Caco-2 (cell line): ENCODE results near the gene ATP8A1. TPM values are rescaled to one million over a fixed set of nuclear protein-coding genes. Genes with fewer than 3 reads are reported as not detected.
A peak's percentile ranks its signal among the peaks of the same experiment; 100 is the strongest.

ENCODE experiments used
- BruUV-seq: library from RNA; stranded (reverse); fragments of 400-500 nt; replicated peaks from 2 replicates; lab custom pipeline; 2021; lab: Mats Ljungman, UMichigan
- CTCF ChIA-PET: fragments of 300-600 bp; sonication (Branson Sonifier 250); formaldehyde crosslinking; loops from one replicate; lab custom pipeline; 2022; ENCODE audit warnings: antibody characterized with exemption; lab: Charles Lee
- POLR2A ChIA-PET: fragments of 300-600 bp; sonication (Branson Sonifier 250); formaldehyde crosslinking; loops from one replicate; lab custom pipeline; 2022; ENCODE audit warnings: antibody characterized with exemption; lab: Charles Lee
- DNase-seq, 2 experiments: peaks; one replicate each; pipeline versions ENCODE4 v3.0.0 to v3.0.0-alpha.2; 2020 to 2022
- H3K27me3 ChIP-seq: replicated peaks from 2 replicates; pipeline ENCODE4 v1.6.0; 2011; ENCODE audit warnings: low read length; ENCODE audit not compliant: control insufficient read depth, insufficient read depth
- H3K36me3 ChIP-seq: 2 replicates; pipeline ENCODE4 v1.5.1; 2011; ENCODE audit warnings: low read length; ENCODE audit not compliant: control insufficient read depth, insufficient read depth
- H3K4me1 ChIP-seq: fragments of 250-450 bp; sonication (Bioruptor Pico); 2 replicates; pipeline ENCODE4 v1.5.1; 2020; ENCODE audit warnings: mild to moderate bottlenecking
- H3K4me3 ChIP-seq: 2 replicates; pipeline ENCODE4 v1.5.1; 2011; ENCODE audit warnings: low read depth, mild to moderate bottlenecking, control low read depth, low read length
- H3K9me3 ChIP-seq: fragments of 250-450 bp; sonication (Bioruptor Pico); 2 replicates; pipeline ENCODE4 v1.5.1; 2020; ENCODE audit warnings: mild to moderate bottlenecking, moderate library complexity
- H3K27ac Mint-ChIP-seq: one replicate; pipeline ENCODE4 v1.8.0; 2022; ENCODE audit warnings: mixed read lengths; ENCODE audit not compliant: unreplicated experiment
- H3K27me3 Mint-ChIP-seq: one replicate; pipeline ENCODE4 v1.8.0; 2022; ENCODE audit warnings: mixed read lengths; ENCODE audit not compliant: insufficient read depth, unreplicated experiment
- H3K36me3 Mint-ChIP-seq: one replicate; pipeline ENCODE4 v1.8.0; 2022; ENCODE audit warnings: mild to moderate bottlenecking, mixed read lengths; ENCODE audit not compliant: insufficient read depth, unreplicated experiment
- H3K4me1 Mint-ChIP-seq: one replicate; pipeline ENCODE4 v1.8.0; 2022; ENCODE audit warnings: low read depth, mixed read lengths; ENCODE audit not compliant: unreplicated experiment
- H3K4me3 Mint-ChIP-seq: one replicate; pipeline ENCODE4 v1.8.0; 2022; ENCODE audit warnings: mild to moderate bottlenecking, moderate library complexity, mixed read lengths; ENCODE audit not compliant: unreplicated experiment
- H3K9me3 Mint-ChIP-seq: one replicate; pipeline ENCODE4 v1.8.0; 2022; ENCODE audit warnings: mixed read lengths; ENCODE audit not compliant: unreplicated experiment
- intact Hi-C: fragments of 100-400 bp; cut with micrococcal nuclease; formaldehyde crosslinking; loops from one replicate; pipeline ENCODE4 v1.10.0; 2022; ENCODE audit not compliant: unreplicated experiment
- total RNA-seq: library from RNA; stranded (reverse); gene quantifications from 2 replicates; pipeline ENCODE4 v1.2.3, GENCODE V29; 2022
- TF ChIP-seq, protein P1 (sequence below), 2 experiments: fragments of 200-600 bp in 1 of 2; IDR thresholded peaks; 1 replicate in 1 of 2; 2 replicates in 1 of 2; pipeline versions ENCODE4 v1.5.1 to v1.8.0; 2011 to 2022; ENCODE audit warnings: antibody characterized with exemption in 1 of 2, control low read depth in 1 of 2, inconsistent platforms in 1 of 2, low read depth in 1 of 2, low read length in 1 of 2, mild to moderate bottlenecking in 1 of 2, moderate library complexity in 1 of 2; ENCODE audit not compliant: insufficient read depth in 1 of 2, severe bottlenecking in 1 of 2, unreplicated experiment in 1 of 2

The ATP8A1 gene
- total RNA-seq, 1 experiment from 2014 or later = 9.3 TPM

DNA sequence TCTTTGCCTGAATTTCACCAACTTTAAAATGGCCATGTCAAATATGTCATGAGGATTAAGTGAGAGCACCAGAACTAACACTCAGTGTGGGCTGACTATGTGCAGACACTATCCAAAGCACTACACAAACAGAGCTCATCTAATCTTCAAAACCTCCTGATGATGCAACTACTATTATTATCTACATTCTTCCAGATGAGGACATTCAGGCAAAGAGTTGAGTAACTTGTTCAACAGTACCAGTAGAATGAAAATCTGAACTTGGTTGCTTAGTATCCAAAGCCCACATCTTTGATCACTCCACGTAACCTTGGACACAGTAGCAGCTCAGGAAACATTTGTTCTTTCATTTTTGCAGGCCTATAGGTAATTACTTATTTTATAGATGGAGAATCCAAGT is 90.1 kb downstream of the ATP8A1 start:
- H3K27me3 Mint-ChIP-seq = no peaks in the 10 kb centered on the region
- no peaks in the 10 kb centered on the region for H3K36me3 ChIP-seq
- no TSS peak for BruUV-seq
- ChIA-PET POLR2A (no interaction called here), CTCF (interaction anchor here (0.7 kb wide), 1 partner anchor 47 kb away, joined by 3 read pairs; no protein-coding TSS in a partner anchor)
- H3K27me3 ChIP-seq = no peaks in the 10 kb centered on the region
- no peaks in the 10 kb centered on the region for H3K9me3 Mint-ChIP-seq
- TF ChIP-seq, protein P1, sequence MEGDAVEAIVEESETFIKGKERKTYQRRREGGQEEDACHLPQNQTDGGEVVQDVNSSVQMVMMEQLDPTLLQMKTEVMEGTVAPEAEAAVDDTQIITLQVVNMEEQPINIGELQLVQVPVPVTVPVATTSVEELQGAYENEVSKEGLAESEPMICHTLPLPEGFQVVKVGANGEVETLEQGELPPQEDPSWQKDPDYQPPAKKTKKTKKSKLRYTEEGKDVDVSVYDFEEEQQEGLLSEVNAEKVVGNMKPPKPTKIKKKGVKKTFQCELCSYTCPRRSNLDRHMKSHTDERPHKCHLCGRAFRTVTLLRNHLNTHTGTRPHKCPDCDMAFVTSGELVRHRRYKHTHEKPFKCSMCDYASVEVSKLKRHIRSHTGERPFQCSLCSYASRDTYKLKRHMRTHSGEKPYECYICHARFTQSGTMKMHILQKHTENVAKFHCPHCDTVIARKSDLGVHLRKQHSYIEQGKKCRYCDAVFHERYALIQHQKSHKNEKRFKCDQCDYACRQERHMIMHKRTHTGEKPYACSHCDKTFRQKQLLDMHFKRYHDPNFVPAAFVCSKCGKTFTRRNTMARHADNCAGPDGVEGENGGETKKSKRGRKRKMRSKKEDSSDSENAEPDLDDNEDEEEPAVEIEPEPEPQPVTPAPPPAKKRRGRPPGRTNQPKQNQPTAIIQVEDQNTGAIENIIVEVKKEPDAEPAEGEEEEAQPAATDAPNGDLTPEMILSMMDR (IDR thresholded peaks at IDR 0.05; ENCODE audit: insufficient read depth in 1 of 2, low read depth in 1 of 2, low read length in 1 of 2, severe bottlenecking in 1 of 2, unreplicated experiment in 1 of 2) = no peak
- H3K36me3 Mint-ChIP-seq = no peaks in the 10 kb centered on the region
- peak in 1 of 2 experiments; percentile 5 for DNase-seq
- no peak overlapping the region for H3K27ac Mint-ChIP-seq
- no peaks in the 10 kb centered on the region for H3K9me3 ChIP-seq
- no peak overlapping the region for H3K4me3 Mint-ChIP-seq
- no peaks in the 10 kb centered on the region for H3K4me1 Mint-ChIP-seq
- intact Hi-C loops = loop anchor here (2.0 kb wide), 1 partner anchor 258 kb away; no protein-coding TSS in a partner anchor
- no peaks in the 10 kb centered on the region; the same call in 1 of the 2 replicates for H3K4me1 ChIP-seq
- no peak overlapping the region for H3K4me3 ChIP-seq

DNA sequence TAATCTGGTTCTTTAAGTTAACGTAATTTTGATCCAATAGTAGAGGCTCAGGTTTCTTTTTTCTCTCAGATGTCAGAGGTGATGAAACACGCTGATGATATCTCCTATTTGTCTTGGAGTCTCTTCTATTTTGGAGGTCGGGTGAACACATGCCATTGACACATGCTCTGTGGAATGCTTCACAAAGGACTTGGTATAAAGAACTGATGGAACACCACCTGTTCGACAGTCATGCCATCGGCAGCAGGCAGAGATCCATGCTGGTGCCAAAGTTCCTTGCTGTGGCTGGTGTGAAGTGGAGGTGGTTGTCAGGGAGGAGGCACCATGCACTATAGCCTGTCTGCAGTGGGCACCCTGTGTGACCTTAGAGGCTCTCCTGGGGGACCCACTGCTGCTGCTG is 94.9 kb downstream of the ATP8A1 start:
- Mint-ChIP-seq H3K4me1 (no peaks in the 10 kb centered on the region), H3K4me3 (no peak overlapping the region), H3K27ac (no peak overlapping the region), H3K9me3 (no peaks in the 10 kb centered on the region), H3K27me3 (no peaks in the 10 kb centered on the region), H3K36me3 (no peaks in the 10 kb centered on the region)
- BruUV-seq = no TSS peak
- no peaks in the 10 kb centered on the region for H3K9me3 ChIP-seq
- TF ChIP-seq, protein P1 (IDR thresholded peaks at IDR 0.05; ENCODE audit: insufficient read depth in 1 of 2, low read depth in 1 of 2, low read length in 1 of 2, severe bottlenecking in 1 of 2, unreplicated experiment in 1 of 2) = no peak
- H3K4me1 ChIP-seq = no peaks in the 10 kb centered on the region; the same call in 1 of the 2 replicates
- intact Hi-C loops = no loop called here
- H3K36me3 ChIP-seq = no peaks in the 10 kb centered on the region
- ChIA-PET CTCF (no interaction called here), POLR2A (no interaction called here)
- no peaks in the 10 kb centered on the region for H3K27me3 ChIP-seq
- DNase-seq = no peak
- no peak overlapping the region for H3K4me3 ChIP-seq

DNA sequence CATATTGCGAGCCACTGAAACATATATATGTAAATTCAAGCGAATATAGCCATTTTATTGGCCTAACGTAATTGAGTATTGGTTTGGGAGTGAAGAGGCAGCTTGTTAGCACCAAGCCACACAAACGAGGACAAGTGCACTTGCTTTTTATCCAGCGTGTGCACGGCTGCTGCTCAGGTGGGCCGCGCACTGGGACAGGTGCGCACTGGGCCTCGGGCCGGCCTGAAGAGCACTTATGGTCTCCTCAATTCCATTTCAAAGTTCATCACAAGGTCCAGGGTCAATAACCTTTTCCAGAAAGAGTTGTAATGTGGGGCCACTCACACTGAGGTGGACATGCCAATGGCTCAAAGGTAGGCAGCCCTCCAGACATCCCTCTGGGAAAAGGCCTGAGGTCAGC is 95.9 kb downstream of the ATP8A1 start:
- no peaks in the 10 kb centered on the region; the same call in 1 of the 2 replicates for H3K4me1 ChIP-seq
- no peak overlapping the region for H3K4me3 ChIP-seq
- CTCF ChIA-PET = no interaction called here
- no peaks in the 10 kb centered on the region for H3K4me1 Mint-ChIP-seq
- BruUV-seq = no TSS peak
- H3K9me3 ChIP-seq = no peaks in the 10 kb centered on the region
- no peaks in the 10 kb centered on the region for H3K27me3 ChIP-seq
- H3K36me3 Mint-ChIP-seq = no peaks in the 10 kb centered on the region
- H3K27ac Mint-ChIP-seq = no peak overlapping the region
- TF ChIP-seq, protein P1 (IDR thresholded peaks at IDR 0.05; ENCODE audit: insufficient read depth in 1 of 2, low read depth in 1 of 2, low read length in 1 of 2, severe bottlenecking in 1 of 2, unreplicated experiment in 1 of 2) = no peak
- H3K27me3 Mint-ChIP-seq = no peaks in the 10 kb centered on the region
- H3K9me3 Mint-ChIP-seq = no peaks in the 10 kb centered on the region
- no peak overlapping the region for H3K4me3 Mint-ChIP-seq
- no peaks in the 10 kb centered on the region for H3K36me3 ChIP-seq
- DNase-seq = no peak
- POLR2A ChIA-PET = no interaction called here
- intact Hi-C loops = no loop called here
